Measurements from ENCODE around the gene MCF2L.

The MCF2L gene

GRCh38 chr13:112943309-112944125 is 25.5 kb upstream of the MCF2L start:
- DNase-seq (ENCODE audit: low spot score) = no peak

- DNase-seq (ENCODE audit: low spot score) = no peak
Observed at GRCh38 chr13:112947796-112948195, 21.2 kb upstream of the MCF2L start.

- DNase-seq (ENCODE audit: low spot score) = no peak
Observed at GRCh38 chr13:112951674-112952371, 17.2 kb upstream of the MCF2L start.

- DNase-seq (ENCODE audit: low spot score) = no peak
Observed at GRCh38 chr13:112952759-112953551, 16.1 kb upstream of the MCF2L start.

GRCh38 chr13:112953591-112954487 is 15.2 kb upstream of the MCF2L start:
- DNase-seq (ENCODE audit: low spot score) = no peak

GRCh38 chr13:112954488-112955270 is 14.3 kb upstream of the MCF2L start:
- no peak for DNase-seq (ENCODE audit: low spot score)

GRCh38 chr13:112955271-112955937 is 13.6 kb upstream of the MCF2L start:
- no peak for DNase-seq (ENCODE audit: low spot score)

- no peak for DNase-seq (ENCODE audit: low spot score)
Observed at GRCh38 chr13:112955956-112956355, 13.1 kb upstream of the MCF2L start.

- DNase-seq (ENCODE audit: low spot score) = no peak
Observed at GRCh38 chr13:112956571-112957294, 12.3 kb upstream of the MCF2L start.

- no peak for DNase-seq (ENCODE audit: low spot score)
Observed at GRCh38 chr13:112957295-112957677, 11.7 kb upstream of the MCF2L start.

- no peak for DNase-seq (ENCODE audit: low spot score)
Observed at GRCh38 chr13:112958127-112958989, 10.7 kb upstream of the MCF2L start.

- DNase-seq (ENCODE audit: low spot score) = no peak
Observed at GRCh38 chr13:112959206-112959605, 9.8 kb upstream of the MCF2L start.

- DNase-seq (ENCODE audit: low spot score) = no peak
Observed at GRCh38 chr13:112959701-112960542, 9.1 kb upstream of the MCF2L start.

GRCh38 chr13:112960706-112961105 is 8.3 kb upstream of the MCF2L start:
- DNase-seq (ENCODE audit: low spot score) = no peak

- no peak for DNase-seq (ENCODE audit: low spot score)
Observed at GRCh38 chr13:112961457-112962369, 7.3 kb upstream of the MCF2L start.

- DNase-seq (ENCODE audit: low spot score) = no peak
Observed at GRCh38 chr13:112962396-112962795, 6.6 kb upstream of the MCF2L start.
